BE2C (cell line): ENCODE data around the gene ENTPD2.

ENCODE experiments used
- DNase-seq: peaks from one replicate; pipeline ENCODE4 v3.0.0-alpha.2; 2020
- H3K27me3 ChIP-seq: fragments of 250-450 bp; sonication (Bioruptor Pico); 2 replicates; pipeline ENCODE4 v1.5.1; 2020; ENCODE audit warnings: mild to moderate bottlenecking
- H3K36me3 ChIP-seq: fragments of 250-450 bp; sonication (Bioruptor Pico); 2 replicates; pipeline ENCODE4 v1.5.1; 2020; ENCODE audit warnings: mild to moderate bottlenecking
- H3K4me1 ChIP-seq: fragments of 250-450 bp; sonication (Bioruptor Pico); 2 replicates; pipeline ENCODE4 v1.5.1; 2020
- H3K4me3 ChIP-seq: 2 replicates; pipeline ENCODE4 v1.5.1; 2011; ENCODE audit warnings: low read depth, low read length
- H3K9me3 ChIP-seq: fragments of 250-450 bp; sonication (Bioruptor Pico); 2 replicates; pipeline ENCODE4 v1.5.1; 2020
- TF ChIP-seq, protein P1 (sequence below): IDR thresholded peaks from 2 replicates; pipeline ENCODE4 v1.5.1; 2012; ENCODE audit warnings: mild to moderate bottlenecking, low read depth, low read length

The ENTPD2 gene

DNA sequence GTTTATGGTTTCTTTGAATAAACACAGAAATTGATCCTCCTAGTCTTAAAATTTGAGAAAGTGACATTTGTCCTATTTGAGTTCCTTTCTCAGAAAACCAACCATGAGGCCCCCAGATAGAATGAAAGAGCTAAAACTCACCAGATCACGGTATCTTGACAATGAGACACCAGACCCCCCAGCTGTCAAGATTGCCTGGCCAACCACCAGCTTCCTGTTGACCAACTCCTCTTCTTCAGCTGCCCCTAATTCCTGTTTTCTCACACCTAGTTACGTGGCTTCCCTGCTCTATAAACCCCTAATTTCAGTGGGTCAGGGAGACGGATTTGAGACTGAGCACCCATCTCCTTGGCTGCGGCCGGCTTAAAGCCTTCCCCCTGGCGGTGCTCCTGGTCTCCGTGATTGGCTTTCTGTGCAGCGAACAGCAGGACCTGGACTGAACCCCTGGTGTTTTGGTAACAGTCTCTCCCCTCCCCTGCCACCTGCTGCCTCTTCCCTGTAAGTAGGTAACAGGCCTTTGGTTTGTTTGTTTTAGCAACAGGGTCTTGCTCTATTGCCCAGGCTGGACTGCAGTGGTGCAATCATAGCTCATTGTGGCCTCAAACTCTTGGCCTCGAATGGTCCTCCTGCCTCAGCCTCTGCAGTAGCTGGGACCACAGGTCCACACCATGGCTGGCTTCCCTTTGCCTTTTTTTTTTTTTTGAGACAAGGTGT is 4.8 kb upstream of the ENTPD2 start:
- H3K4me3 ChIP-seq: no peak overlapping the region
- H3K36me3 ChIP-seq: peaks cover 2% of the 10 kb centered on the region
- TF ChIP-seq, protein P1, sequence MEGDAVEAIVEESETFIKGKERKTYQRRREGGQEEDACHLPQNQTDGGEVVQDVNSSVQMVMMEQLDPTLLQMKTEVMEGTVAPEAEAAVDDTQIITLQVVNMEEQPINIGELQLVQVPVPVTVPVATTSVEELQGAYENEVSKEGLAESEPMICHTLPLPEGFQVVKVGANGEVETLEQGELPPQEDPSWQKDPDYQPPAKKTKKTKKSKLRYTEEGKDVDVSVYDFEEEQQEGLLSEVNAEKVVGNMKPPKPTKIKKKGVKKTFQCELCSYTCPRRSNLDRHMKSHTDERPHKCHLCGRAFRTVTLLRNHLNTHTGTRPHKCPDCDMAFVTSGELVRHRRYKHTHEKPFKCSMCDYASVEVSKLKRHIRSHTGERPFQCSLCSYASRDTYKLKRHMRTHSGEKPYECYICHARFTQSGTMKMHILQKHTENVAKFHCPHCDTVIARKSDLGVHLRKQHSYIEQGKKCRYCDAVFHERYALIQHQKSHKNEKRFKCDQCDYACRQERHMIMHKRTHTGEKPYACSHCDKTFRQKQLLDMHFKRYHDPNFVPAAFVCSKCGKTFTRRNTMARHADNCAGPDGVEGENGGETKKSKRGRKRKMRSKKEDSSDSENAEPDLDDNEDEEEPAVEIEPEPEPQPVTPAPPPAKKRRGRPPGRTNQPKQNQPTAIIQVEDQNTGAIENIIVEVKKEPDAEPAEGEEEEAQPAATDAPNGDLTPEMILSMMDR: no peak
- H3K4me1 ChIP-seq: peaks cover 15% of the 10 kb centered on the region
- no peaks in the 10 kb centered on the region for H3K9me3 ChIP-seq
- H3K27me3 ChIP-seq: no peaks in the 10 kb centered on the region
- no peak for DNase-seq

DNA sequence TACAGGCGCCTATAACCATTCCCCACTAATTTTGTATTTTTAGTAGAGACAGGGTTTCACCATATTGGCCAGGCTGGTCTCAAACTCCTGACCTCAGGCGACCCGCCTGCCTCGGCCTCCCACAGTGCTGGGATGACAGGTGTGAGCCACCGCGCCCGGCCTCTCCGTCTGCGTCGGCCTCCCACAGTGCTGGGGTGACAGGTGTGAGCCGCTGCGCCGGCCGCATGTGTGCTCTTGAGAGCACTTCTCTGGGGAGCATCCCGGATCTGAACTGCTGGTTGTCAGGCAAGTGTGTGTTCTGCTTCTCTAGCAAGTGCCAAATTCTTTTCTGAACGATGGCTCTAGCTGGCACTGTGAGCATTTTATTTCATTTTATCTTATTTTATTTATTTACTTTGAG is 3.7 kb upstream of the ENTPD2 start:
- Histone ChIP-seq H3K4me1 (peaks cover 15% of the 10 kb centered on the region), H3K36me3 (no peaks in the 10 kb centered on the region), H3K9me3 (no peaks in the 10 kb centered on the region), H3K27me3 (no peaks in the 10 kb centered on the region), H3K4me3 (no peak overlapping the region)
- TF ChIP-seq, protein P1: no peak
- DNase-seq: no peak

DNA sequence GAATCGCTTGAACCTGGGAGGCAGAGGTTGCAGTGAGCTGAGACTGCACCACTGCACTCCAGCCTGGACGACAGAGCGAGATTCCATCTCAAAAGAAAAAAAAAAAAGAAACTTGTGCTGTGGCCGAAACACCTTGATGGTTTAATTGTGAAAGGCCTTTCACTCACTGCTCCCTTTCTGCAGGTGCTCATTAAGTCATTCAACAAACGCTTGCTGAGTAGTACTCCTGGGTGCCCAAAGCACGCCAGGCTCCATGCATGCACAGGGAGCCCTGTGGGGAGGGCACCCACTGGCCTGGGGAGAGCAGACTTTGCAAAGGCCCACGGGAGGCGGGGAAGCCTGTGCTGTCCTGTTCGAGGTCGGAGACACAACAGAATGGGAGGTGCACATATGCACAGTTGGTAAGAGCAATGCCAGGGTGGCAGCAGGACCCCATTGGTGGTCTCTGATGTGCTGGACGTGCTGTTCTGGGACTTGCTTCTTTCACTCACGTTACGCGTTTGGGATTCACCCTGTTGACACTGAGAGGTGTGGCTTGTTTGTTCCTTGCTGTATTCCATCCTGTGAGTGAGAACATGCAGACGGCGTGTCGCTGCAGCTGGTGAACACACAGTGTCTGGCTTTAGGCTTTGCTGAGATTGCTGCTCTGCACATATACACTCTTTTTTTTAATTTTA is 3.0 kb upstream of the ENTPD2 start:
- TF ChIP-seq, protein P1: no peak
- Histone ChIP-seq H3K9me3 (no peaks in the 10 kb centered on the region), H3K27me3 (no peaks in the 10 kb centered on the region), H3K36me3 (no peaks in the 10 kb centered on the region), H3K4me1 (peaks cover 15% of the 10 kb centered on the region), H3K4me3 (no peak overlapping the region)
- DNase-seq: no peak

DNA sequence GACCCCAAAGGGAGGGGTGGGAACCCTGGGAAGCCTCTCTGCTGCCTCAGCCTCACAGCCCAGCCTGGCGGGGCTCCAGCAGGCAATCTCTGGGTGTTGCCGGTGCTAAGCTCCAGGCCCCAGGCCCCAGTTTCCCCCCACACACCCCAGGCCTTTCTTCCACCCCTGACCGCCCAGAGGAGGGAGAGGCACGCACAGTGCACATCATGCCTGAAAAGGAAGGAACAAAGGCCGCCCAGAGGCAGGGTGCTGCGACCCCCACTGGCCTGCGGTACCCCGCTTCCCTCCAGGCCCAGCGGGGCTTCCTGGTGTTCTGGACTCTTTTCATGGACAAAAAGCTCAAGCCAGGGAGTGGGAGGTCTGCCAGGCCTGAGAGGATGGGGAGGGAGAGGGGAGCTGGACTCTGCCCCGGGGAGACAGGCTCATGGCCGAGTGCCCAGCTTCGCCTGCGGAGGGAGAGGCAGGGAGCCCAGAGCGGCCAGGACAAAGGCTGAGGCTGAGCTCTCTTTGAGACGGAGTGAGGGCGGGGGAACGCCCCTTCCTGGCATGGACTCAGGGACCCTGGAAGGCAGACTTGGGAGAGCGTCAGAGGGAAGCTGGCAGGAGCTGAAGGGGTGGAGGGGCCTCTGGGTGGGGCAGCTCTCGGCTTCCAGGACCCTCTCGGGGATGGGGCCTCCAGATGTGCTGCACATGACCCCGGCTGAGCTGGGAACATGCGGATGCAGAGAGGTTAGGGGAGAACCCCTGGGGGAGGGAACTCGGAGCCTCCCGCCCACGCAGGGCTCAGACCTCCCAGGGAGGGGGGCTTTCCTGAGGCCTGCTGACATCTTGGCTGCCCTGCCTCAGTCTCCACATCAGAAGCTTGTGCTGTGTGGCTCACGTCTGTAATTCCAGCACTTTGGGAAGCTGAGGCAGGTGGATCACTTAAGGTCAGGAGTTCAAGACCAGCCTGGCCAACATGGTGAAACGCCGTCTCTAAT is 1.8 kb upstream of the ENTPD2 start:
- H3K36me3 ChIP-seq: no peaks in the 10 kb centered on the region
- H3K27me3 ChIP-seq: no peaks in the 10 kb centered on the region
- TF ChIP-seq, protein P1: no peak
- no peaks in the 10 kb centered on the region for H3K9me3 ChIP-seq
- peak; percentile 86 for DNase-seq
- H3K4me1 ChIP-seq: peaks cover 15% of the 10 kb centered on the region
- H3K4me3 ChIP-seq: peak overlapping the region; percentile 14

DNA sequence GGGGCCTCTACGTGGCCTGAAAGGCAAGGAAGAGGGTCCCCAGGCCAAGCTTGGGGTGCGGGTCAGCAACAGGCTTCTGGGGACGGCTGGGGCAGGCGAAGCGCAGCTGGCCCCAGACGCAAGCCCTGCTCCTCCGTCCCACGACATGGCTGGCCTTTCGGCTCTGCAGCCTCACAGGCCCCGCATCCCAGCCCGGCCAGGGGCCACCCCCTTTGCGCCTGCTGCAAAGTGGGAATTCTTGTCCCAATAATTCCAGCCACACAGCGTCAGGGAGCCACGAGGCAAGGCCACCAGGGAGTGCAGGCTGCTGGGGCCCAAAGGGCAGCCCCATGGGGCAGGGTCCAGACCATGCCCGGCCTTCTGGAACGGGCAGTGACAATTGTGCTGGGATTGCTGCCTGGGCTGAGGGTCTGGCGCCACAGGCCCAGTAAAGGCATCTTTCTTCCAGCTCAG is 1.1 kb upstream of the ENTPD2 start:
- no peaks in the 10 kb centered on the region for H3K36me3 ChIP-seq
- no peak for DNase-seq
- no peak overlapping the region for H3K4me3 ChIP-seq
- H3K9me3 ChIP-seq: no peaks in the 10 kb centered on the region
- TF ChIP-seq, protein P1: no peak
- peaks cover 15% of the 10 kb centered on the region for H3K4me1 ChIP-seq
- no peaks in the 10 kb centered on the region for H3K27me3 ChIP-seq
